T-helper 17 cell (primary cell): ENCODE data around the gene DNAJC17. TPM values are rescaled to one million over a fixed set of nuclear protein-coding genes. Genes with fewer than 3 reads are reported as not detected.
A peak's percentile ranks its signal among the peaks of the same experiment; 100 is the strongest.

Experiments
- ATAC-seq: fragments of 150-1000 bp; cut with Tn5 transposase; 2 replicates; pipeline ENCODE4 v1.10.0; 2021; ENCODE audit warnings: mild to moderate bottlenecking, moderate library complexity
- DNase-seq, 3 donors: peaks; one replicate each; pipeline versions ENCODE4 v3.0.0 to v3.0.0-alpha.2; 2020 to 2021
- H3K9me3 ChIP-seq: one replicate; pipeline ENCODE4 v1.7.0; 2013; ENCODE audit warnings: low read length, mild to moderate bottlenecking; ENCODE audit not compliant: control insufficient read depth, poor library complexity, severe bottlenecking
- H3K27ac Mint-ChIP-seq: one replicate; pipeline ENCODE4 v1.8.0; 2022; ENCODE audit warnings: mild to moderate bottlenecking, moderate library complexity, mixed read lengths
- H3K27me3 Mint-ChIP-seq: one replicate; pipeline ENCODE4 v1.8.0; 2022; ENCODE audit warnings: mixed read lengths
- H3K36me3 Mint-ChIP-seq: one replicate; pipeline ENCODE4 v1.8.0; 2022; ENCODE audit warnings: low read depth, mixed read lengths
- H3K4me1 Mint-ChIP-seq: one replicate; pipeline ENCODE4 v1.8.0; 2022; ENCODE audit warnings: mild to moderate bottlenecking, mixed read lengths
- H3K4me3 Mint-ChIP-seq: one replicate; pipeline ENCODE4 v1.8.0; 2022; ENCODE audit warnings: mild to moderate bottlenecking, moderate library complexity, mixed read lengths
- total RNA-seq, 4 donors: library from RNA in 2 of 4; stranded (reverse) in 2 of 4; gene quantifications; one replicate each; pipeline ENCODE4 v1.2.3 and lab custom pipeline; 2022 to 2026

Gene DNAJC17
- total RNA-seq, 2 donors from 2014 or later, result 24.1 to 27.7 TPM

DNA sequence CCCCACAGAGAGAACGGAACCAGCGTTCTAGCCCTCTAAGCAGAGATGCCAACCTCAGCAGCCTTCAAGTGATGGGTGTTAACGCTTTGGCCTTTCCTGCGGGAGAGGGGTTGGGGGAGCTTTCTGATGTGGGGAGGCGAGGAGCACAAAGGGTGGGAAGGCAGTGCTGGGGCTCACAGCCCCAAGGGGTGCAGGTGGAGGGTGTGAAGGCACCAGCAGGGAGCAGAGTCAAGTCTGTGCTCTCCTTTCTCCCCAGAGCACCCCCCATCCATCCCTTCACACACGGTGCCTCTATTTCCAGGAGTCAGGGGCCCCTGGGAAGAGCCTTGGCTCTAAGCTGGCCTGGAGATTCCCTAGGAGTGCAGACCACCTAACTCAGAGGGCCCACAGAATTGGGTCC is 33.4 kb downstream of the DNAJC17 start:
- DNase-seq, result no peak
- no peaks in the 10 kb centered on the region for H3K9me3 ChIP-seq
- no peak overlapping the region for H3K4me3 Mint-ChIP-seq
- H3K4me1 Mint-ChIP-seq, result peaks cover 17% of the 10 kb centered on the region
- no peak for ATAC-seq
- peak overlapping the region; percentile 82 for H3K27ac Mint-ChIP-seq
- H3K27me3 Mint-ChIP-seq, result no peaks in the 10 kb centered on the region
- peaks cover 5% of the 10 kb centered on the region for H3K36me3 Mint-ChIP-seq

DNA sequence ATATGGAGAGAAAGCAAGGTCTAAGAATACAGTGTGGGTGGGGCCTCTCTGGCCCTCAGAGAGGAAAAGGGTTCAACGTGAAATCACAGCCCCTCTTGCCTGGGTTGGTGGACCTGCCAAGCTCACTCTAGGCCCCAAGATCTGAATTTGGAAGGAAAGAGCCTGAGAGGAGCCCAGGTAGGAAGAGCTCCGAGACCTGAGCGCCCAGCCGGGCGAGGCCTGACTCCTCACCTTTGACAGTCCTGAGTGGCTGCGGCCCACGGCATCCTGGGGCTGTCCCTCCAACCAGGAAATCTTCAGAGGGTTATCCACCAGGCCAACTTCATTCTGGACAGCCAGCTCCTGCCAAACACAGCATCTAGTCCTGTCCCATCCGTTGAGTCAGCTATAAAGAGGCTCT is 33.8 kb downstream of the DNAJC17 start:
- Mint-ChIP-seq H3K36me3 (peaks cover 5% of the 10 kb centered on the region), H3K27ac (peak overlapping the region; percentile 82), H3K4me1 (peaks cover 17% of the 10 kb centered on the region), H3K27me3 (no peaks in the 10 kb centered on the region), H3K4me3 (no peak overlapping the region)
- H3K9me3 ChIP-seq, result no peaks in the 10 kb centered on the region
- DNase-seq (no peak), ATAC-seq (no peak)

DNA sequence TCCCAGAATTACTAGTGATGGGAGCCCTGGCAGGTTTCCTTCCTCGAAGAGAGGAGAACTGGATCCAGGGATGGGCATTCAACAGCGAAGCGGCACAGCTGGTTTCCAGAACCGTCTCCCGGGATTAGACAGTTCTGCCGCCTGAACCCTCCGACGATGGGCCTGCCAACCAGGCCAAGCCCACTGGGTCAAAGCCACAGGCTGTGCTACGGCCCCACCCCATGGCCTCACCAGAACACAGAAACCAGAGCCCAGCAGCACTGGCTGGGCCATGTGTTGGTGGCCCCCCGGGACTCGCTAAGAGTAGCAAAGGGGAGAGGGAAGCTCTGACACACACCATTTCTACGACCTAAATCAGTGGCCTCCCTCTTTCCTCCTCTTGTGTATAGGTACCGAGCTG is 35.3 kb downstream of the DNAJC17 start:
- ATAC-seq, result no peak

DNA sequence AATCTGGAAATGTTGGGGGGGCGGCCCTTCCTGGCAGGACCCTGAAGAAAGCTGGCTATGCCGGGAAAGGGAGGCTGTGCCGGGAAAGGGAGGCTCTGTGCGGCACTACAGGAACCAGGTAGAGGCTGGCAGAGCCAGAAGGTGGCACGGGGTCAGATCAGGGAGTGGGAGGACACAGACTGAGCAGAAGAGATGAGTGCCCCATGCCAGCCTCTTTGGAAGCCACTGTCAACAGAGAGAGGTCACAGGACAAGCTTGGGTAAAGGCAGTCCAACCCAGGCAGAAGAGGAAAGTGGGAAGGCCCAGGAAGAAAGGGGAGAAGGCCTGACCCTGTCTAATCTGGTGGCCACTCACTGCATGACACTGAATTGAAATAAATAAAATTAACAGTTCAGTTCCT is 36.0 kb downstream of the DNAJC17 start:
- Mint-ChIP-seq H3K36me3 (peaks cover 3% of the 10 kb centered on the region), H3K27me3 (no peaks in the 10 kb centered on the region), H3K4me1 (peaks cover 13% of the 10 kb centered on the region), H3K27ac (no peak overlapping the region), H3K4me3 (no peak overlapping the region)
- ATAC-seq (no peak), DNase-seq (no peak)
- H3K9me3 ChIP-seq, result no peaks in the 10 kb centered on the region

More for the DNA sequence above, 35.3 kb downstream of the DNAJC17 start:
- H3K9me3 ChIP-seq, result no peaks in the 10 kb centered on the region
- H3K27me3 Mint-ChIP-seq, result no peaks in the 10 kb centered on the region
- H3K36me3 Mint-ChIP-seq, result peaks cover 5% of the 10 kb centered on the region
- H3K27ac Mint-ChIP-seq, result no peak overlapping the region
- H3K4me3 Mint-ChIP-seq, result no peak overlapping the region
- H3K4me1 Mint-ChIP-seq, result peaks cover 19% of the 10 kb centered on the region
- no peak for DNase-seq

- ATAC-seq (no peak), DNase-seq (no peak)
- no peaks in the 10 kb centered on the region for H3K27me3 Mint-ChIP-seq
- no peaks in the 10 kb centered on the region for H3K9me3 ChIP-seq
- peak overlapping the region; percentile 79 for H3K27ac Mint-ChIP-seq
- peaks cover 3% of the 10 kb centered on the region for H3K36me3 Mint-ChIP-seq
- peaks cover 17% of the 10 kb centered on the region for H3K4me1 Mint-ChIP-seq
- H3K4me3 Mint-ChIP-seq, result peak overlapping the region; percentile 53
Measured at GRCh38 chr15:40770147-40770721, 37.0 kb downstream of the DNAJC17 start.

GRCh38 chr15:40769274-40770146 is 37.8 kb downstream of the DNAJC17 start, which contains the start of gene C15orf62:
TSS of gene C15orf62 (plus strand) at chr15:40769980. CDS start at chr15:40770496, 516 bp downstream.
- H3K27ac Mint-ChIP-seq, result peak within 1 kb of the TSS; percentile 79
- H3K9me3 ChIP-seq, result no peaks in the 10 kb centered on the region
- H3K27me3 Mint-ChIP-seq, result no peaks in the 10 kb centered on the region
- ATAC-seq (no peak), DNase-seq (no peak)
- peaks cover 21% of the 10 kb centered on the region for H3K4me1 Mint-ChIP-seq
- H3K36me3 Mint-ChIP-seq, result no peaks in the 10 kb centered on the region
- H3K4me3 Mint-ChIP-seq, result peak within 1 kb of the TSS; percentile 61

DNA sequence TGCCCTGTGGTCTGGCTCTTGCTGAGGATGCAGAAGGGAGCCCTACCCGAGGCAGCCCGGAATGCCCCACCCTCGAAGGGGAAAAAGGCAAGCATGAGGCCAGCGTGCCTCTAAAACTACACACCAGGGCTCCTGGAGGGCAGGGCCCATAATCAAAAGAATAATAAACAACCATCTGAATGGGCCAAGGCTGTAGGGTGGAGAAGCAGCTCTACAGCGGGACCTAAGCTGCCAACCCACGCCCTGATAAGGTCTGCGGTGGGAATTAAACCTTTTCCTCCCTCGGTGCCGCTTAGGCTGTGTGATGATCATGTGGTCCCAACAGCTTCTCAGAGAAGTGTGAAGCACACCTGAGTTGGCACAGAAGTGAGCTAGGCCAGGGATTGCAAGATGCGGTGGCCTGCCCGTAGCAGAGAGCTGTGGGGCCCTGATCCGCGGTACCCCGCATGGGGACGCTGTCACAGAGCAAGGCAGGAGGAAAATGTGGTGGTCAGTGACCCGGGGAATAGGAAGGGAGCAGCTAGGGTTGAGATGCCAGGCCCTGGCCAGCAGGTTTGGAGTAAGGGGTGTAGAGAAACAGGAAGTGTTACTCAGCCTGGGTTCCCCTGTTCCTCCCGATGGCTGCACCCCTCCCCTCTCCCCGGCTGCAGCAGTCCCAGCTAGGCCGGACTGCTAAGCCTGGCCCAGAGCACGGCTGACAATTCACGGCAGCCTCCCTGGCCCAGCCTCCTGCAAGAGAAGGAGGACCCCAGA is 38.6 kb downstream of the DNAJC17 start:
- Mint-ChIP-seq H3K27me3 (no peaks in the 10 kb centered on the region), H3K4me3 (peak overlapping the region; percentile 61), H3K4me1 (peaks cover 21% of the 10 kb centered on the region), H3K27ac (peak overlapping the region; percentile 79), H3K36me3 (no peaks in the 10 kb centered on the region)
- ATAC-seq, result no peak
- H3K9me3 ChIP-seq, result no peaks in the 10 kb centered on the region
- no peak for DNase-seq

GRCh38 chr15:40767838-40768500 is 39.3 kb downstream of the DNAJC17 start:
- ATAC-seq, result no peak
- no peak for DNase-seq
- Mint-ChIP-seq H3K27me3 (no peaks in the 10 kb centered on the region), H3K27ac (peak overlapping the region; percentile 79), H3K36me3 (no peaks in the 10 kb centered on the region), H3K4me1 (peaks cover 25% of the 10 kb centered on the region), H3K4me3 (no peak overlapping the region)
- no peaks in the 10 kb centered on the region for H3K9me3 ChIP-seq

GRCh38 chr15:40766906-40767837 is 40.1 kb downstream of the DNAJC17 start:
- H3K4me3 Mint-ChIP-seq, result no peak overlapping the region
- no peaks in the 10 kb centered on the region for H3K27me3 Mint-ChIP-seq
- peaks cover 25% of the 10 kb centered on the region for H3K4me1 Mint-ChIP-seq
- H3K36me3 Mint-ChIP-seq, result no peaks in the 10 kb centered on the region
- no peak for DNase-seq
- no peaks in the 10 kb centered on the region for H3K9me3 ChIP-seq
- ATAC-seq, result no peak
- no peak overlapping the region for H3K27ac Mint-ChIP-seq

GRCh38 chr15:40766194-40766815 is 41.0 kb downstream of the DNAJC17 start:
- Mint-ChIP-seq H3K27ac (peak overlapping the region; percentile 95), H3K36me3 (no peaks in the 10 kb centered on the region), H3K4me1 (peaks cover 25% of the 10 kb centered on the region), H3K27me3 (no peaks in the 10 kb centered on the region), H3K4me3 (peak overlapping the region; percentile 15)
- no peak for DNase-seq
- no peaks in the 10 kb centered on the region for H3K9me3 ChIP-seq
- ATAC-seq, result no peak

- DNase-seq (no peak), ATAC-seq (no peak)
- H3K4me1 Mint-ChIP-seq, result peaks cover 20% of the 10 kb centered on the region
- H3K27me3 Mint-ChIP-seq, result no peaks in the 10 kb centered on the region
- peak overlapping the region; percentile 95 for H3K27ac Mint-ChIP-seq
- peak overlapping the region; percentile 92 for H3K4me3 Mint-ChIP-seq
- H3K36me3 Mint-ChIP-seq, result no peaks in the 10 kb centered on the region
- no peaks in the 10 kb centered on the region for H3K9me3 ChIP-seq
Measured at GRCh38 chr15:40764629-40765103, 42.6 kb downstream of the DNAJC17 start.
